NT2/D1 (cell line): ENCODE data around the gene IGF1R.

Experiments
- DNase-seq: peaks from one replicate; pipeline ENCODE4 v3.0.0-alpha.2; 2011; ENCODE audit warnings: low read depth, low spot score
- H3K27me3 ChIP-seq: 2 replicates; pipeline ENCODE4 v1.6.0; 2011; ENCODE audit warnings: mild to moderate bottlenecking; ENCODE audit not compliant: insufficient read length, insufficient read depth
- H3K36me3 ChIP-seq: 2 replicates; pipeline ENCODE4 v1.6.1; 2011; ENCODE audit warnings: mild to moderate bottlenecking, low read length, mixed read lengths; ENCODE audit not compliant: insufficient read depth, insufficient read length
- H3K4me1 ChIP-seq: 2 replicates; pipeline ENCODE4 v1.5.1; 2011; ENCODE audit not compliant: insufficient read depth, insufficient read length
- H3K4me3 ChIP-seq: 2 replicates; pipeline ENCODE4 v1.5.1; 2011; ENCODE audit warnings: low read depth; ENCODE audit not compliant: insufficient read length
- H3K9ac ChIP-seq: 2 replicates; pipeline ENCODE4 v1.6.0; 2011; ENCODE audit warnings: low read depth; ENCODE audit not compliant: insufficient read length
- H3K9me3 ChIP-seq: 2 replicates; pipeline ENCODE4 v1.5.1; 2011; ENCODE audit warnings: mild to moderate bottlenecking, low read length; ENCODE audit not compliant: insufficient read depth
- SUZ12 ChIP-seq: IDR thresholded peaks from 2 replicates; pipeline ENCODE4 v1.6.1; 2011; ENCODE audit not compliant: insufficient read length, insufficient read depth; ENCODE audit errors: extremely low read depth
- YY1 ChIP-seq: IDR thresholded peaks from 2 replicates; pipeline ENCODE4 v1.6.1; 2011; ENCODE audit not compliant: insufficient read length, insufficient read depth
- ZNF274 ChIP-seq: IDR thresholded peaks from 2 replicates; pipeline ENCODE4 v1.6.1; 2011; ENCODE audit warnings: mild to moderate bottlenecking, low read depth, low read length

IGF1R gene

GRCh38 chr15:98955331-98955730 is 307.0 kb downstream of the IGF1R start:
- TF ChIP-seq ZNF274, result no peak
- TF ChIP-seq YY1, result no peak
- TF ChIP-seq SUZ12, result no peak
- Histone ChIP-seq H3K36me3 (peaks cover 91% of the 10 kb centered on the region), H3K9me3 (peaks cover 1% of the 10 kb centered on the region; the same call in 1 of the 2 replicates), H3K9ac (no peak overlapping the region), H3K27me3 (no peaks in the 10 kb centered on the region), H3K4me3 (no peak overlapping the region), H3K4me1 (peaks cover under 1% of the 10 kb centered on the region)
- no peak for DNase-seq

- peaks cover 91% of the 10 kb centered on the region for H3K36me3 ChIP-seq
- no peak overlapping the region for H3K9ac ChIP-seq
- H3K27me3 ChIP-seq, result no peaks in the 10 kb centered on the region
- TF ChIP-seq YY1, result no peak
- no peak for TF ChIP-seq ZNF274
- no peak for TF ChIP-seq SUZ12
- peaks cover 10% of the 10 kb centered on the region; the same call in 1 of the 2 replicates for H3K9me3 ChIP-seq
- DNase-seq, result no peak
- no peak overlapping the region for H3K4me3 ChIP-seq
- H3K4me1 ChIP-seq, result peaks cover 4% of the 10 kb centered on the region
Measured at GRCh38 chr15:98955961-98956723, 307.8 kb downstream of the IGF1R start.

GRCh38 chr15:98956796-98957553 is 308.6 kb downstream of the IGF1R start:
- no peak for TF ChIP-seq YY1
- Histone ChIP-seq H3K4me1 (peaks cover 4% of the 10 kb centered on the region), H3K9me3 (peaks cover 18% of the 10 kb centered on the region), H3K4me3 (no peak overlapping the region), H3K27me3 (no peaks in the 10 kb centered on the region), H3K36me3 (peaks cover 91% of the 10 kb centered on the region), H3K9ac (no peak overlapping the region)
- no peak for DNase-seq

- Histone ChIP-seq H3K27me3 (no peaks in the 10 kb centered on the region), H3K4me1 (peaks cover 4% of the 10 kb centered on the region), H3K36me3 (peaks cover 91% of the 10 kb centered on the region), H3K4me3 (no peak overlapping the region), H3K9me3 (peaks cover 22% of the 10 kb centered on the region), H3K9ac (no peak overlapping the region)
- no peak for TF ChIP-seq ZNF274
- TF ChIP-seq YY1, result no peak
- TF ChIP-seq SUZ12, result no peak
- DNase-seq, result no peak
Measured at GRCh38 chr15:98957655-98958054, 309.3 kb downstream of the IGF1R start.

GRCh38 chr15:98958076-98958475 is 309.7 kb downstream of the IGF1R start:
- peaks cover 4% of the 10 kb centered on the region for H3K4me1 ChIP-seq
- H3K4me3 ChIP-seq, result no peak overlapping the region
- no peaks in the 10 kb centered on the region for H3K27me3 ChIP-seq
- peaks cover 89% of the 10 kb centered on the region for H3K36me3 ChIP-seq
- H3K9me3 ChIP-seq, result peaks cover 22% of the 10 kb centered on the region
- TF ChIP-seq YY1 (no peak), ZNF274 (no peak), SUZ12 (no peak)
- DNase-seq, result no peak
- H3K9ac ChIP-seq, result no peak overlapping the region

- no peak for TF ChIP-seq SUZ12
- no peak for TF ChIP-seq YY1
- TF ChIP-seq ZNF274, result no peak
- H3K27me3 ChIP-seq, result no peaks in the 10 kb centered on the region
- H3K36me3 ChIP-seq, result peaks cover 85% of the 10 kb centered on the region
- peaks cover 4% of the 10 kb centered on the region for H3K4me1 ChIP-seq
- H3K4me3 ChIP-seq, result no peak overlapping the region
- H3K9me3 ChIP-seq, result peaks cover 22% of the 10 kb centered on the region
- no peak for DNase-seq
- no peak overlapping the region for H3K9ac ChIP-seq
Measured at GRCh38 chr15:98958918-98959639, 310.7 kb downstream of the IGF1R start.

GRCh38 chr15:98959640-98960007 is 311.3 kb downstream of the IGF1R start:
- Histone ChIP-seq H3K27me3 (no peaks in the 10 kb centered on the region), H3K36me3 (peaks cover 81% of the 10 kb centered on the region), H3K4me3 (no peak overlapping the region), H3K9me3 (peaks cover 22% of the 10 kb centered on the region), H3K9ac (no peak overlapping the region), H3K4me1 (peaks cover 4% of the 10 kb centered on the region)
- TF ChIP-seq YY1 (no peak), ZNF274 (no peak), SUZ12 (no peak)
- no peak for DNase-seq
